Hepatocyte (in vitro differentiated cells): ENCODE measurements around the gene SLC1A5. TPM values are rescaled to one million over a fixed set of nuclear protein-coding genes. Genes with fewer than 3 reads are reported as not detected.
A peak's percentile ranks its signal among the peaks of the same experiment; 100 is the strongest.
"Not testable (repeated sequence)": the region's sequence is repeated elsewhere in the genome, so short reads cannot be mapped to it uniquely, and the experiment has no call there.

Experiments
- DNase-seq: peaks from one replicate; pipeline ENCODE4 v3.0.0-alpha.2; 2016; ENCODE audit warnings: low spot score
- H2AFZ ChIP-seq: fragments of 200-600 bp; sonication (generic); 2 replicates; pipeline ENCODE4 v1.6.0; 2016; ENCODE audit warnings: antibody characterized with exemption, mild to moderate bottlenecking
- H3K27ac ChIP-seq: fragments of 200-600 bp; sonication (generic); 2 replicates; pipeline ENCODE4 v1.5.1; 2016; ENCODE audit warnings: mild to moderate bottlenecking
- H3K27me3 ChIP-seq: fragments of 200-600 bp; sonication (generic); 2 replicates; pipeline ENCODE4 v1.6.1; 2016
- H3K36me3 ChIP-seq: fragments of 200-600 bp; sonication (generic); replicated peaks from 2 replicates; pipeline ENCODE4 v1.5.1; 2016; ENCODE audit warnings: low read depth; ENCODE audit not compliant: insufficient read depth
- H3K4me1 ChIP-seq: fragments of 200-600 bp; sonication (generic); 2 replicates; pipeline ENCODE4 v1.5.1; 2016; ENCODE audit warnings: mild to moderate bottlenecking, moderate library complexity; ENCODE audit not compliant: insufficient read depth
- H3K4me2 ChIP-seq: fragments of 200-600 bp; sonication (generic); 2 replicates; pipeline ENCODE4 v1.6.0; 2016
- H3K4me3 ChIP-seq: fragments of 200-600 bp; sonication (generic); 2 replicates; pipeline ENCODE4 v1.5.1; 2016; ENCODE audit warnings: mild to moderate bottlenecking
- H3K79me2 ChIP-seq: fragments of 200-600 bp; sonication (generic); 2 replicates; pipeline ENCODE4 v1.6.0; 2017; ENCODE audit warnings: mild to moderate bottlenecking
- H3K9me2 ChIP-seq: fragments of 200-600 bp; sonication (generic); replicated peaks from 2 replicates; pipeline ENCODE4 v1.6.0; 2017; ENCODE audit warnings: mild to moderate bottlenecking; ENCODE audit not compliant: insufficient read depth
- H3K9me3 ChIP-seq: fragments of 200-600 bp; sonication (generic); 2 replicates; pipeline ENCODE4 v1.5.1; 2016; ENCODE audit warnings: low read depth, mild to moderate bottlenecking
- H4K20me1 ChIP-seq: fragments of 200-600 bp; sonication (generic); 2 replicates; pipeline ENCODE4 v1.6.0; 2016; ENCODE audit warnings: mild to moderate bottlenecking; ENCODE audit not compliant: insufficient read depth, poor library complexity, severe bottlenecking
- CTCF ChIP-seq: fragments of 200-600 bp; sonication (generic); IDR thresholded peaks from 2 replicates; pipeline ENCODE4 v1.5.1; 2016; ENCODE audit warnings: antibody characterized with exemption, mild to moderate bottlenecking; ENCODE audit not compliant: poor library complexity
- EZH2 ChIP-seq: fragments of 200-600 bp; sonication (generic); IDR thresholded peaks from 2 replicates; pipeline ENCODE4 v1.6.1; 2016; ENCODE audit warnings: antibody characterized with exemption, mild to moderate bottlenecking, borderline replicate concordance
- EZH2phosphoT487 ChIP-seq: fragments of 200-600 bp; sonication (generic); IDR thresholded peaks from one replicate; pipeline ENCODE4 v1.6.1; 2018; ENCODE audit warnings: antibody characterized with exemption, mild to moderate bottlenecking, low read depth, moderate library complexity; ENCODE audit not compliant: unreplicated experiment, severe bottlenecking
- WGBS: methylation state at CpG from one replicate; pipeline ENCODE4 v1.1.6; 2016; ENCODE audit warnings: low lambda C conversion rate; ENCODE audit errors: missing lambda C conversion rate; 5-methylcytosine and 5-hydroxymethylcytosine counted together
- polyA plus RNA-seq: library from polyadenylated mRNA; unstranded; fragments of >200 nt; fragmentation: Nextera tagmentation; extraction: Ambion mirVana; gene quantifications from 2 replicates; pipeline ENCODE4 v1.2.1, GENCODE V29; 2016
- total RNA-seq: library from RNA; depleted of rRNA; stranded (reverse); fragments of >200 nt; gene quantifications from 2 replicates; pipeline ENCODE4 v1.2.3, GENCODE V29; 2014

Gene SLC1A5
- total and polyA plus RNA-seq, 2 experiments from 2014 or later: 87.9 to 171 TPM

GRCh38 chr19:46824890-46825730 lies 36.7 kb upstream of the SLC1A5 start:
- no peak for TF ChIP-seq EZH2
- no peak for TF ChIP-seq EZH2phosphoT487
- no peak for TF ChIP-seq CTCF
- no peak for DNase-seq
- Histone ChIP-seq H4K20me1 (no peaks in the 10 kb centered on the region), H3K4me3 (no peak overlapping the region), H3K36me3 (no peaks in the 10 kb centered on the region), H3K4me2 (no peak overlapping the region), H2AFZ (no peak overlapping the region), H3K27me3 (no peaks in the 10 kb centered on the region), H3K4me1 (peaks cover 27% of the 10 kb centered on the region), H3K27ac (no peak overlapping the region), H3K79me2 (no peaks in the 10 kb centered on the region), H3K9me2 (no peaks in the 10 kb centered on the region), H3K9me3 (no peaks in the 10 kb centered on the region)
- 94% methylated on average over 21 of the region's 21 CpGs for WGBS

- Histone ChIP-seq H3K9me3 (no peaks in the 10 kb centered on the region), H3K4me2 (no peak overlapping the region), H3K4me1 (peaks cover 23% of the 10 kb centered on the region), H3K79me2 (no peaks in the 10 kb centered on the region), H3K27me3 (no peaks in the 10 kb centered on the region), H3K9me2 (no peaks in the 10 kb centered on the region), H3K4me3 (no peak overlapping the region), H3K36me3 (no peaks in the 10 kb centered on the region), H3K27ac (no peak overlapping the region), H2AFZ (no peak overlapping the region), H4K20me1 (no peaks in the 10 kb centered on the region)
- TF ChIP-seq EZH2 (no peak), CTCF (no peak), EZH2phosphoT487 (no peak)
- DNase-seq: no peak
- 59% methylated on average over 5 of the region's 6 CpGs for WGBS
These were observed 34.7 kb upstream of the SLC1A5 start for GRCh38 chr19:46823049-46823448.

GRCh38 chr19:46822410-46822787 lies 34.0 kb upstream of the SLC1A5 start:
- not testable (repeated sequence) for H4K20me1 ChIP-seq, DNase-seq, H3K79me2 ChIP-seq, H3K9me3 ChIP-seq, H3K36me3 ChIP-seq, H3K9me2 ChIP-seq, H3K27me3 ChIP-seq, H3K4me3 ChIP-seq, H3K4me2 ChIP-seq
- WGBS: 74% methylated on average over 4 of the region's 4 CpGs
- Histone ChIP-seq H3K4me1 (peaks cover 23% of the 10 kb centered on the region), H2AFZ (peak overlapping the region; percentile 25), H3K27ac (peak overlapping the region; percentile 68)

- Histone ChIP-seq H3K4me2 (peak overlapping the region; percentile 5), H3K4me3 (no peak overlapping the region), H3K36me3 (no peaks in the 10 kb centered on the region), H3K27me3 (no peaks in the 10 kb centered on the region), H4K20me1 (no peaks in the 10 kb centered on the region), H3K9me2 (no peaks in the 10 kb centered on the region), H3K9me3 (no peaks in the 10 kb centered on the region), H3K79me2 (no peaks in the 10 kb centered on the region), H2AFZ (peak overlapping the region; percentile 25), H3K27ac (peak overlapping the region; percentile 68), H3K4me1 (peaks cover 23% of the 10 kb centered on the region)
- TF ChIP-seq CTCF: no peak
- no peak for TF ChIP-seq EZH2phosphoT487
- no peak for TF ChIP-seq EZH2
- 81% methylated on average over 18 of the region's 18 CpGs for WGBS
- DNase-seq: peak; percentile 24
These were observed 33.4 kb upstream of the SLC1A5 start for GRCh38 chr19:46821512-46822409.
